GM21737 (cell line): ENCODE measurements around the gene FAT2.
"Not testable (repeated sequence)": the region's sequence is repeated elsewhere in the genome, so short reads cannot be mapped to it uniquely, and the experiment has no call there.

Source experiments
- ATAC-seq: cut with Tn5 transposase; IDR thresholded peaks from one replicate; pipeline ENCODE4 v1.9.1; 2021; ENCODE audit warnings: mild to moderate bottlenecking, moderate library complexity; ENCODE audit not compliant: unreplicated experiment

FAT2 gene

DNA sequence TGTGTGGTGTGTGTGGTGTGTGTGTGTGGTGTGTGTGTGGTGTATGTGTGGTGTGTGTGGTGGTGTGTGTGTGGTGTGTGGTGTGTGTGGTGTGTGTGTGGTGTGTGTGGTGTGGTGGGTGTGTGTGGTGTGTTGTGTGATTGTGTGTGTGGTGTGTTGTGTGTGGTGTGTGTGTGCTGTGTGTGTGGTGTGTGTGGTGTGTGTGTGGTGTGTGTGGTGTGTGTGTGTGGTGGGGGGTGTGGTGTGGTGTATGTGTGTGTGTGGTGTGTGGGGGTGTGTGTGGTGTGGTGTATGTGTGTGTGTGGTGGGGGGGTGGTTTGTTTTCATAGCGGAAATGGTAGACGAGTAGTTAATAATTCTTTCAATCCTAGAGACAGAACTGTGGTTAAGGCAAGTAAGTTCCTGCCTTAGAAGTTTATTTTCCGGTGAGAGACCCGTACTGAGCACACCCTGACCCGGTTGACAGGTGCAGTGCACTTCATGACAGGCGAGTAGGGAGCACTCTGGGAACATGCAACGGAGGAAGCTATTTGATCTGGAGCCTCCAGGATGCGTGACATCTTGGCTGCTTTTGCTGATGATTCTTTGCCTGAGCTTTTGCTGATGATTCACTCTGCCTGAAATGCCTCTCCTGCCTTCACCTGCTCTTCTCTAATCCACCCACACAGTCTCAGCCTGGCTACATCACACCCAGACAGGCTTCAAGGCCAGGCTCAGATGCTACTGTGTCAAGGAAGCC, 21.7 kb upstream of the FAT2 start:
- peak; percentile 88 for ATAC-seq

GRCh38 chr5:151611127-151611775, 20.1 kb upstream of the FAT2 start:
- no peak for ATAC-seq

GRCh38 chr5:151608522-151608921, 17.4 kb upstream of the FAT2 start:
- ATAC-seq: no peak

- no peak for ATAC-seq
Observed at GRCh38 chr5:151607304-151607703, 16.2 kb upstream of the FAT2 start.

GRCh38 chr5:151605559-151605958, 14.4 kb upstream of the FAT2 start:
- ATAC-seq: no peak

- no peak for ATAC-seq
Observed at GRCh38 chr5:151602806-151603205, 11.7 kb upstream of the FAT2 start.

DNA sequence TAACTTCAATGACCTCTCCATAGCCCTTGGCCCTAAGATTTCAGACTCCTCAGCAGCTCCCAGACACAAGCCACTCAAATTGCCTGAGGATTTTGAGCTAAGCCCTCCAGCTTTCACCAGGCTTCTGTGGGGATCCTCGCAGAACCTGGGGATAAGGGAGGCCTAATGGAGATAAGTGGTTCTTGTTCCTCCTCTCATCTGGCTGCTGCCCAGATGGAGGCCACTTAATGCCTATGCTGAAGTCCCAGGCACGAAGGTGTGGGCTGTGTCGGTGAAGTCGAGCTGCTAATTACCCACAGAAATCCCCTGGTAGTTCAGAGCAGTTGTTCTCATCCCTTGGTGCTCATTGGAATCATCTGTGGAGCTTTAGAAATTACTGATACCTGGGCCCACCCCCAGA, 10.3 kb upstream of the FAT2 start:
- ATAC-seq: no peak

DNA sequence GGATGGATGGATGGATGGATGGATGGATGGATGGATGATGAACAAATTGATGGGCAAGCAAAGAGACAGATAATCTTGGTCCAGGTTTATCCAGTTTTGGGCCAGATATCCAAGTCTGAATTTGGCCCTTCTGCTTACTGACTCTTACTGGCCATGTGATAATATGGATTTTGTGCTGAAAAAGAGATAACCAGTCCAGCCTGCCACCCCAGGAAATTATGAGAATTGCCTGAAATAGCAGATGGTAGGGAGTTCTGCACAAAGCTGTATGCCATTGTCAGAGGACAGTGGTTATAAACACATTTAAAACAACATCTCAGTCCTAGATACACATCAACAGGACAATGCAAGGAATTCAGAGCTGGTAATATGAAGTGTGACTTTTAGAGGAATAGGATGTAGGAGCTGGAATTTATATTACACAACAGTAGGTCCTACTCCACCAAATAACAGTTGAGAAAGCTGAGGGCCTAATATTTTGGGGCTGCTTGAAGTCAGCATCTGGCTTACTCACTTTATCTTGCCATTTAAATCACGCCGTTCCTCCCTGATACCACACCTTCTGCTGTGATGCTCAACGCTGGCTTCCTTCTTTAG, 9.0 kb upstream of the FAT2 start:
- ATAC-seq: no peak

GRCh38 chr5:151598984-151599383, 7.9 kb upstream of the FAT2 start:
- ATAC-seq: no peak

- no peak for ATAC-seq
Observed at GRCh38 chr5:151598549-151598948, 7.4 kb upstream of the FAT2 start.

- no peak for ATAC-seq
Observed at GRCh38 chr5:151597749-151598148, 6.6 kb upstream of the FAT2 start.

- no peak for ATAC-seq
Observed at GRCh38 chr5:151596828-151597539, 5.9 kb upstream of the FAT2 start.

GRCh38 chr5:151595411-151595826, 4.3 kb upstream of the FAT2 start:
- ATAC-seq: no peak

DNA sequence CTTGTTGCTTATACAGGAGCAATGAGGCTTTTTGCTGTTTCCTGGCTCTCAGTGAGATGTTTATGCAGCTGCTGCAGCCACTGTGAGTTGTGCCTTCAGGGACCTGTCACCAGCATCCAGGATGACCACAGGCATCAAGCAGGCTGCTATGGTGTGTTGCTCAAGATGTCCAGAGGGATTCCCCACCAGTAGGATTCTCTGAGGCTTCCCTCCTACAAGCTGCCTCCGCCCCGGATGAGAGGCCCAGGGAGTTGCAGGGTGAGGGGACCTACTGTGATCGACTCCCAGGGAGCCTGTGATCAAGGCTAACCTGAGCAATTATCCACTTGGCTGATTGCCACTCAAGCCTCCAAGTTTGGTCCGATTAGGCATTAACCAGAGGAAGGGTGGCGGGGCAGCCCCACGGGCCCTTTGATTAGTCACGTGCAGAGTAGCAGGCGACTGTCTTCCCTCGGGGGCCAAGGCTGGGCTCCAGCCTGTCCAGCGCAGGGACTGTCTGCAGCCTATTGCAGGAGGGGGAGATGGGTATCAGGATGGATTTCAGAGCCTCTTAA, 1.8 kb upstream of the FAT2 start:
- ATAC-seq: peak; percentile 68

DNA sequence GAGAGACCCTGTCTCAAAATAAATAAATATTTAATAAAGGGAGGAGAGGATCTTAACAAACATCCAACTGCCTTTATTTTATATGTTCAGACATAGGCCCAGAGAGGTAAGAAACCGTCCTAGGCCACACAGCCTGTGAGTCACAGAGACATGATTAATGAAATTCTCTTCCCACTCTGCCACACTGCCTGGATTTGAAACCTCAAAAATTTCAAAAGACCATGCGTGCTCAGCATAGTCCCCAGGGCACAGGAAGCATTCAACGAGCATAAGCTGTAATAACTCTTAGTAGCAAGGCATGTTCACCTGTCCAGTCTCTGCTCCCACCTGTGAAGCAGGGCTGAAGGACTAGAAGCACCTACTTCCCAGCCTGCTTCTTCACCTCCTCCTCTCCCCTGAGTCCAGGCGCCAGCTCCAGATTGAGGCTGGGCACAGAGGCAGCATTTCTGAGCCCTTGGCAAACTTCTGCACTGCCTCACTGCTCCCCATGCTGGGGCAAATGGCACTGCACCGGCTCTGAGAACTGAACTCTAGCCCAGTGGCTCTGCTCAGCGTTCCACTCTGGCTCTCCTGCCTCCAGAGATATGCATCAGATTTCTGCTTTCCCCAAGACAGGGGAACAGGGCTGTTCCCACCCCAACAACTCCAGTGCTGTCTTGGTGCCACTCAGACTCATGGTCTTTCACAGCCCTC, 1.1 kb downstream of the FAT2 start:
- no peak for ATAC-seq

- ATAC-seq: no peak
Observed at GRCh38 chr5:151587796-151588555, 3.2 kb downstream of the FAT2 start.

- no peak for ATAC-seq
Observed at GRCh38 chr5:151585970-151586369, 5.2 kb downstream of the FAT2 start.

DNA sequence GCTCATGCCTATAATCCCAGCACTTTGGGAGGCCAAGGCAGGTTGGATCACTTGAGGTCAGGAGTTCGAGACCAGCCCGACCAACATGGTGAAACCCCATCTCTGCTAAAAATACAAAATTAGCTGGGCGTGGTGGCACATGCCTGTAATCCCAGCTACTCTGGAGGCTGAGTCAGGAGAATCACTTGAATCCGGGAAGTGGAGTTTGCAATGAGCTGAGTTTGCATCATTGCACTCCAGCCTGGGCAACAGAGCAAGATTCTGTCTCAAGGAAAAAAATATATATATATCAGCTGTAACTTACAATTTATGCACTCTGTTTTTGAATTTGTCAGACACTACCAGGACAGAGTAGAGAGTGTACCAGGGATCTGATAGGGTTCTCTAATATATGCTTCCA, 5.8 kb downstream of the FAT2 start:
- ATAC-seq: not testable (repeated sequence)

DNA sequence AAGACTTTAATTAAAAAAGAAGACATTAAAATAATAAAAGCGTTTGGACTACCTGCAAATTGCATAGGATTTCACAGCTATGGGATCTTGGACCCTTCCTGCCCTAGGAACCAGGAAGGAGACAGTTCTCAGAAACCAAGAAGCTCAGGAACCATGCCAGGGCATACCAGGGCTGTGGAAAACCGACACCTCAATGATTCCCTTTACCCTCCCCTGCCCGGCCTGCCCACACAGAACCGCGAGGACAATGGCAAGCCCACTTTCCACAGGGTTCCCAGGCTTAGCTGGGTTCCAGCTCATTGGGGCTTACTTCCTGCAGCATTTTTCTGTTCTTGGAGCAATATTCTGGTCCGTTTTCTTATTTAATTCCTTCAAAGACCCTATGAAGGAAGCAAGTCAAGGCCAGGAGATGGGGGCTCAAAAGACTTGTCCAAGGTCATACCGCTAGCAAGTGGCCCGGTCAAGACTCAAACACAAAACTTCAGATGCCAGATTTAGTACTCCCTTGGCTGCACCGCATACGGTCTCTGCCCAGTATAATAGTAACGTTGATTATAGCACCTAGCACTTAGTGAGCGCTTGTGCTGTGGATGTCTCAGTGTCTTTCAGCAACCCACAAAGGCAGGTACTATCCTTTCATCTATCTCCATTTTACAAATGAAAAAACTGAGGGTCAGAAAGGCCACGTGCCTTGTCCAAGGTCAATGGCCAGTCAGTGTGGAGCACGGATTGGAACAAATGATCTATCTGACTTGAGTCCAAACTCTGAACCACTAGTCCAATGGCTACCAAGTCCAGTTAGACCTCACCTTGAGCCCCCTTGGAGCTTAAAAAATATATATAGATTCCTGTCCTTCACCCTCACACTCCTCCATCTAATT, 6.8 kb downstream of the FAT2 start:
- no peak for ATAC-seq
